Measurements from ENCODE around the gene SLC16A4.
"Not testable (repeated sequence)": the region's sequence is repeated elsewhere in the genome, so short reads cannot be mapped to it uniquely, and the experiment has no call there.

SLC16A4 gene

DNA sequence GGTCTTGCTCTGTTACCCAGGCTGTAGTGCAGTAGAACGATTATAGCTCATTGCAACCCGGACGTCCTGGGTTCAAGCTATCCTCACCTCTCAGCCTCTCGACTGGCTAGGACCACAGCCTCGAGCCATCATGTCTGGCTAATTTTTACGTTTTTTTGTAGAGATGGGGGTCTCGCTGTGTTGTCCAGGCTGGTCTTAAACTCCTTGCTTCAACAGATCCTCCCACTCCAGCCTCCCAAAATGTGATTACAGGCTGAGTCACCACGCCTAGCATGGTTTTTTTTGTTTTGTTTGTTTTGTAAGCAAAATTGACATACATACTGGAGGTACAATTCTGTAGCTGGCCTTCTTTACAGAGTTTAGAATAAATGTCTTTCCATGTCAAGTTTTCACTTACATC is 17.7 kb upstream of the SLC16A4 start:
- no peak for DNase-seq

GRCh38 chr1:110407260-110408210 is 16.7 kb upstream of the SLC16A4 start, which contains the start of gene LAMTOR5:
TSS of gene LAMTOR5 (minus strand) at chr1:110407694. CDS start at chr1:110407620, 74 bp downstream.
- peak; percentile 94 for DNase-seq

DNA sequence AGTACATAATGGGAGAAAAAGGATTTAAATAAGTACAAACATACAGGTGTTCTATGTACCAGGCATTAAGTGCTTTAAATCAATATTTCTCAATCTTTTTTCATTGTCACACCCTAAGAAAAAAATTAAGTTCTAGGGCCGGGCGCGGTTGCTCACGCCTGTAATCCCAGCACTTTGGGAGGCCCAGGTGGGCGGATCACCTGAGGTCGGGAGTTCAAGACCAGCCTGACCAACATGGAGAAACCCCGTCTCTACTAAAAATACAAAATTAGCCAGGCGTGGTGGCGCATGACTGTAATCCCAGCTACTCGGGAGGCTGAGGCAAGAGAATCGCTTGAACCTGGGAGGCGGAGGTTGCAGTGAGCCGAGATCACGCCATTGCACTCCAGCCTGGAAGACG is 15.6 kb upstream of the SLC16A4 start:
- DNase-seq, result not testable (repeated sequence)

DNA sequence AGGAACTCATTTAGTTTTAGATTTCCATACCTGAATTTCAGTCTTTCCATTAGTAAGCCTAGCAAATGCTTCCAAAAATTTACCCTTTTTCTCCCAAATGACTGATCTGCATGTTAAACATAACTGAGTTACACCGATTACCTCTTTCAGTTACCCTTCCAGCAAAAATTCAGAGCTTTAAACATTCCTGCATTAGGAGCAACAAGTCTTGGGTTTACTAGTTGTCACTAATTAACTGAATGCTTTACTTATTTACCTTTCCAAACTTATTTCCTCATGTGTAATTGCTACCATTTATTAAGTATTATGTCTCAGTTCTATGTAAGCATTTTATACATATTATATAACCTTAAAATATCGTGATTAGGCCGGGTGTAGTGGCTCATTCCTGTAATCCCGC is 13.6 kb upstream of the SLC16A4 start:
- DNase-seq, result no peak

- DNase-seq, result no peak
These were observed 13.0 kb upstream of the SLC16A4 start for GRCh38 chr1:110403805-110404204.

- DNase-seq, result not testable (repeated sequence)
These were observed 5.6 kb upstream of the SLC16A4 start for GRCh38 chr1:110396259-110396958.

GRCh38 chr1:110394493-110394820 is 3.6 kb upstream of the SLC16A4 start:
- no peak for DNase-seq

- no peak for DNase-seq
These were observed 3.1 kb upstream of the SLC16A4 start for GRCh38 chr1:110393691-110394492.

GRCh38 chr1:110393286-110393685 is 2.5 kb upstream of the SLC16A4 start:
- no peak for DNase-seq

- DNase-seq, result no peak
These were observed 730 bp downstream of the SLC16A4 start for GRCh38 chr1:110390096-110390495.

DNA sequence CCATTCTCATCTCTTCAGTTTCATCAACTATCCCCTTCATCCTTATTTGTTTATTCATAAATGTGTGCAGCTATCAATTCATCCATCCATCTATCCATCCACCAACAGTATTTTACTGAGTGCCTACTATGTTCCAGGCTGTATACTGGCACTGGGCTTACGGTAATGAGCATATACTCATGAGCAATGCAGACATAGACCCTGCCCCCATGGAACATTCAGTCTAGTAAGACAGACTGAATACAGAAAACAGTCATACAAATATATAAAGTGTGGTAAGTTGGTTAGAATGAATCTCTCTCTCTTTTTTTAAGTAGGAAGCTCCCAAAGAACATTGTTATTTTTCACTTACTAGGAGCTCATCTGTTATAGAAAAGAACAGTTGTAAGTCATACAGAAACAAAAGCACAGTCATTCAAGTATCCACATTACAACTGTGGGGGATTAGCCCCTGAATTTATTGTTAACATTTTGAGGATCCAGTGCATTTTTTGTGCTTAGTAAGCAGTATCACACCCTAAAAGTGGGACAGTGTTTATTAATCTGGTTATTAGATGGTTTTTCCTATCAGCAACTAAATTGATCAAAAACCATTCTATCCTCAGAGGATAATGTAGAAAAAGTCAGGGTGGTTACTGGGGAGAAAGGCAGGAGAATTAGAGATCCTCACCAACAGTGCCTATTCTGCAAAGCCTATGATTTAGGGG is 3.6 kb downstream of the SLC16A4 start:
- DNase-seq, result no peak

DNA sequence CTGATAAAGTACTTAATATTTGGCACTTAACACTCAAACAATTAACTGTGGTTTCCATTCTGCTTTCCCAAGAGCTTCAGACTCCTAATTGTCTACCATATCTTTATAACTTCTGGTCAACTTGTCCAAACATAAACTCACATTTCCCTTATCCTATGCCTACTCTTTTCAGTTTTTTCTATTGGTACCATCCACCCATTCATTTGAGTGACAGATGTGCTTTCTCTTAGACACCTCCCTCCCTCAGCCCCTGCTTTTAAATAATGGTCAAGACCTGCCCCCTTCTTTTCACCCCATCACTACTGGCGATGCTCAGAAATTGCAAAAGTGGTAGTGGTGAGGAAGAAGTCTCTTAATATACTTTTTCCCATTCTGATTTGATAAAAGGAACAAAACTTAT is 5.5 kb downstream of the SLC16A4 start:
- DNase-seq, result no peak

DNA sequence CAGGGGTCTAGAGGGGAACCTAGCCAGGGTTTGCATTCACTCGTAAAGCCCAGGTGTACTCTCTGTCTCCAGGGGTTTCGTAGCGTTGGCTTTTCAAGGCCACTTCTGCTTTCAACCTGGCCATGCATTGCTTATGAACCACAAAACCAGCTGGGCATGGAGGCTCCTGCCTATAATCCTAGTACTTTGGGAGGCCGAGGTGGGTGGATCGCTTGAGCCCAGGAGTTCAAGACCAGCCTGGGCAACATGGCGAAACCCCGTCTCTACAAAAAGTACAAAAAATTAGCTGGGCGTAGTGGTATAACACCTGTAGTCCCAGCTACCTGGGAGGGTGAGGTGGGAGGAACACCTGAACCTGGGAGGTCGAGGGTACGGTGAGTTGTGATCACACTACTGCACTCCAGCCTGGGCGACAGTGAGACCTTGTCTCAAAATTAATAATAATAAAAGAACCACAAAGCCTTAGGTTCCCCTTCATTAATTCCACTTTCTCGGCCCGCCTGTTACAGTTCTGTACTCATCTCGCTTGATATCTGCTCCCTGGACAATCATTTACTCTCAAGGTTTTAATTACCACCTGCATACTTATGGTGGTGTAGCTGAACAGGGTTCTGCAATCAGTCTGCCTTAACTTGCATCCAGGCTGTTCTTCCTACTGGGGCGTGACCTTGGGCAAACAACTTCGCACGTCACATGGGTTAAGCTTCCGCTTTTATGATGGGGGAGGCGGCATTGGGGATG is 6.1 kb downstream of the SLC16A4 start:
- no peak for DNase-seq

GRCh38 chr1:110383251-110383990 is 7.4 kb downstream of the SLC16A4 start:
- DNase-seq, result no peak

DNA sequence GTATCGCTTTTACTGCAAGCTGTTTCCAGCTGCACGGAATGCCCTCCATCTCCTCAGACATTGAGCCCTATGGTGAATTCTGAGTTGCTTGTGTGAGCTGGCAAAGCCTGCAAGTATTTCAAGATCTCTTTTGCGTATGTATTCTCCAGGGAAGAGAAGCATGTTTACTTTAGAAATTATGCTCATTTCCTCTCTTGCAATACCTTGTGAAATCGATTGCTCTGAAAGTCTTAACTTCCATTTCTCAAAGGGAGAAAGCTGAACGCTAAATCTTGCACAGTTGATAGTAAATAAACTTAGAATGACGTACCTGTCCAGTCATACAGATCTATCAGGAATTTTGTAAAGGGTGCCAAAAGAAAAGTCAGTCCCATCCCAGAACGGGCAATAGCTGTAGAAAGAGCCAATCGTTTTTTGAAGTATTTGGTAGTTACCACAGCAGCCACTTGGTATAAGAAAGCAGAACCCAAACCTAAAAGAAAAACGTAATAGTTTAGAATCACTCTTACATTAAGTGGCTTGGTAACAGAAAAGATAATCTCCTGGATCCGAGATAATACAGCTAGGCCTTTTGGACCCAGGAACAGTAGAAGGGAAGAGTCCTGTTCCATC is 10.0 kb downstream of the SLC16A4 start:
- DNase-seq, result no peak

GRCh38 chr1:110375490-110375889 is 15.3 kb downstream of the SLC16A4 start:
- no peak for DNase-seq

DNA sequence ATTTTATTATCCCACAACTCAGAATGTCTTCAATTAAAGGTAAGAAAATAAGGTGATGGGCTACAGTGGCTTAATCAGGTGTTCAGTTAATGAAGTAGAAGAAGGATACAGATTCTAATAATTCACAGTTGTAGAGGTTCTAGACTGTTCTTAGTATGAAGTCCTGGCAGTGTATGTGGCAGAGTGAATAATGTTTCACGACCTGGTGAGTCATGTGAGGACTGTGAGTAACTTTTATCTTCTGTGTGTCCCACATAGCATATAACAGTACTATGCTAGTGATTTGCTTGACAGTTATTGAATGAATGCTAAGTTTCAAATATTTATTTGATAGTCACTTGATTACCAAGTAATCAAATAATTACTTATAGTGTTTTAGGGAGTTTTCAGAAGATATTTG is 20.0 kb downstream of the SLC16A4 start:
- DNase-seq, result no peak

GRCh38 chr1:110364221-110364620 is 26.6 kb downstream of the SLC16A4 start:
- no peak for DNase-seq

GRCh38 chr1:110361856-110362255 is 29.0 kb downstream of the SLC16A4 start:
- no peak for DNase-seq

- no peak for DNase-seq
These were observed 30.4 kb downstream of the SLC16A4 start for GRCh38 chr1:110360431-110360830.

DNA sequence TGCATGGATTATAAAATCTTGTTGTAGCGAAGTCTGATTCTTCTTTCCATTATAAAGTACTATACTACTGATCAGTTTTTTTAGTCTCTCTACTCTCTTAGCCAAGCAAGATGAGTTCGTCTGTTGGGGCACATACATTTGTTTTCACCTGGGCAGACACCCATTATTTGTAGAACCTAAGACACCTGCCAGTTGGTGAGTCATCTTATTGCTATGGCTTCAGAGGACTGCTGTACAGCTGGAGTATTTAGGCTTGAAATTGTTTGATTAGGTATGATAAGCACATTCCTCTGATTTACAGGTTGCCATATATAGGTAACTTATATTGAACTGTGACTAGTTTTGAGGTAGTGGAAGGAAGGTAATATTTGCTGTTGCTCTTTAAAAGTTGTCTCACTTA is 34.4 kb downstream of the SLC16A4 start:
- no peak for DNase-seq

All from CD4-positive, alpha-beta T cell treated with Interleukin-10 for 1 hour (primary cell).